GM21390 (cell line): ENCODE results near the gene PMPCA.
A peak's percentile ranks its signal among the peaks of the same experiment; 100 is the strongest.
"Not testable (repeated sequence)": the region's sequence is repeated elsewhere in the genome, so short reads cannot be mapped to it uniquely, and the experiment has no call there.

ENCODE experiments used
- ATAC-seq: cut with Tn5 transposase; IDR thresholded peaks from one replicate; pipeline ENCODE4 v1.9.1; 2021; ENCODE audit not compliant: unreplicated experiment

Gene PMPCA

GRCh38 chr9:136393531-136393930, 16.9 kb upstream of the PMPCA start:
- no peak for ATAC-seq

- no peak for ATAC-seq
These were observed 16.0 kb upstream of the PMPCA start for GRCh38 chr9:136394312-136395019.

- no peak for ATAC-seq
These were observed 15.5 kb upstream of the PMPCA start for GRCh38 chr9:136395020-136395340.

- no peak for ATAC-seq
These were observed 14.9 kb upstream of the PMPCA start for GRCh38 chr9:136395345-136396218.

- no peak for ATAC-seq
These were observed 14.3 kb upstream of the PMPCA start for GRCh38 chr9:136396219-136396515.

- ATAC-seq, result no peak
These were observed 12.8 kb upstream of the PMPCA start for GRCh38 chr9:136397643-136398042.

- no peak for ATAC-seq
These were observed 12.2 kb upstream of the PMPCA start for GRCh38 chr9:136398286-136398685.

GRCh38 chr9:136399176-136400037, 11.1 kb upstream of the PMPCA start:
- peak; percentile 33 for ATAC-seq

GRCh38 chr9:136400038-136400834, 10.2 kb upstream of the PMPCA start, which contains the start of gene SNAPC4:
TSS of gene SNAPC4 (minus strand) at chr9:136400170. CDS start at chr9:136398428, 1,742 bp downstream.
- peak; percentile 72 for ATAC-seq

GRCh38 chr9:136401173-136401922, 9.1 kb upstream of the PMPCA start:
- ATAC-seq, result no peak

GRCh38 chr9:136402067-136402466, 8.4 kb upstream of the PMPCA start:
- no peak for ATAC-seq

GRCh38 chr9:136403538-136403914, 6.9 kb upstream of the PMPCA start:
- no peak for ATAC-seq

GRCh38 chr9:136403915-136404800, 6.3 kb upstream of the PMPCA start:
- no peak for ATAC-seq

GRCh38 chr9:136404801-136405136, 5.7 kb upstream of the PMPCA start:
- no peak for ATAC-seq

GRCh38 chr9:136405481-136405880, 5.0 kb upstream of the PMPCA start:
- ATAC-seq, result no peak

- not testable (repeated sequence) for ATAC-seq
These were observed 4.6 kb upstream of the PMPCA start for GRCh38 chr9:136405904-136406303.

- not testable (repeated sequence) for ATAC-seq
These were observed 3.4 kb upstream of the PMPCA start for GRCh38 chr9:136407061-136407460.

GRCh38 chr9:136407911-136408310, 2.5 kb upstream of the PMPCA start:
- ATAC-seq, result no peak
